ENCODE measurements around the gene CTNNA1. TPM values are rescaled to one million over a fixed set of nuclear protein-coding genes. Genes with fewer than 3 reads are reported as not detected.

Gene CTNNA1
- total RNA-seq, 1 donor from 2014 or later: 598 TPM

- Mint-ChIP-seq H3K4me1 (ENCODE audit: low read depth, unreplicated experiment) (no peaks in the 10 kb centered on the region), H3K27me3 (ENCODE audit: unreplicated experiment) (peaks cover 8% of the 10 kb centered on the region), H3K4me3 (ENCODE audit: unreplicated experiment) (no peak overlapping the region), H3K27ac (ENCODE audit: unreplicated experiment) (peak overlapping the region; percentile 20), H3K9me3 (ENCODE audit: unreplicated experiment) (peaks cover 7% of the 10 kb centered on the region), H3K36me3 (ENCODE audit: unreplicated experiment) (peaks cover 15% of the 10 kb centered on the region)
- no peak for DNase-seq
- TF ChIP-seq, protein P1, sequence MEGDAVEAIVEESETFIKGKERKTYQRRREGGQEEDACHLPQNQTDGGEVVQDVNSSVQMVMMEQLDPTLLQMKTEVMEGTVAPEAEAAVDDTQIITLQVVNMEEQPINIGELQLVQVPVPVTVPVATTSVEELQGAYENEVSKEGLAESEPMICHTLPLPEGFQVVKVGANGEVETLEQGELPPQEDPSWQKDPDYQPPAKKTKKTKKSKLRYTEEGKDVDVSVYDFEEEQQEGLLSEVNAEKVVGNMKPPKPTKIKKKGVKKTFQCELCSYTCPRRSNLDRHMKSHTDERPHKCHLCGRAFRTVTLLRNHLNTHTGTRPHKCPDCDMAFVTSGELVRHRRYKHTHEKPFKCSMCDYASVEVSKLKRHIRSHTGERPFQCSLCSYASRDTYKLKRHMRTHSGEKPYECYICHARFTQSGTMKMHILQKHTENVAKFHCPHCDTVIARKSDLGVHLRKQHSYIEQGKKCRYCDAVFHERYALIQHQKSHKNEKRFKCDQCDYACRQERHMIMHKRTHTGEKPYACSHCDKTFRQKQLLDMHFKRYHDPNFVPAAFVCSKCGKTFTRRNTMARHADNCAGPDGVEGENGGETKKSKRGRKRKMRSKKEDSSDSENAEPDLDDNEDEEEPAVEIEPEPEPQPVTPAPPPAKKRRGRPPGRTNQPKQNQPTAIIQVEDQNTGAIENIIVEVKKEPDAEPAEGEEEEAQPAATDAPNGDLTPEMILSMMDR (IDR thresholded peaks at IDR 0.05; ENCODE audit: partially characterized antibody, unreplicated experiment): no peak
Observed at GRCh38 chr5:138890644-138891043, 137.4 kb downstream of the CTNNA1 start.

DNA sequence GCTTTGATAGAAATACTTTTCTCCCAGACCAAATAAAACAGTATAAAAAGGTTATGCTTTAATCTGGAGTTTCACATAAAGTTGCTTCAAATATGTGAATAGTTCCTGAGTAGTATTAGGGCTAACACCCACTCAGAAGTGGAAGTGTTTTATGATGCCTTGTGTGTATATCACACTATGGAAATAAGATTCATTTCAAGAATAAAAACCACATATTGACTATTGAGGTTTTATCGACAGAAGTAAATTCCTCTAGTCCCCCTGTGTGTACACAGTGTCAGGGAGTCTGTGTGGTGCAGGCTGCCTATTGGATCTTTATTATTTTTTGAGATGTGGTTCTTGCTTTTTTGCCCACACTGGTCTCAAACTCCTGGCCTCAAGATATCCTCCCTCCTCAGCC lies 142.7 kb downstream of the CTNNA1 start:
- peaks cover 4% of the 10 kb centered on the region for H3K36me3 Mint-ChIP-seq (ENCODE audit: unreplicated experiment)

GRCh38 chr5:138898299-138898698 lies 145.1 kb downstream of the CTNNA1 start:
- peaks cover 11% of the 10 kb centered on the region for H3K4me1 Mint-ChIP-seq (ENCODE audit: low read depth, unreplicated experiment)
- H3K36me3 Mint-ChIP-seq (ENCODE audit: unreplicated experiment): no peaks in the 10 kb centered on the region
- H3K9me3 Mint-ChIP-seq (ENCODE audit: unreplicated experiment): peaks cover 7% of the 10 kb centered on the region
- no peak for DNase-seq
- no peak overlapping the region for H3K27ac Mint-ChIP-seq (ENCODE audit: unreplicated experiment)
- TF ChIP-seq, protein P1 (IDR thresholded peaks at IDR 0.05; ENCODE audit: partially characterized antibody, unreplicated experiment): no peak
- no peak overlapping the region for H3K4me3 Mint-ChIP-seq (ENCODE audit: unreplicated experiment)
- H3K27me3 Mint-ChIP-seq (ENCODE audit: unreplicated experiment): peaks cover 3% of the 10 kb centered on the region

More for the DNA sequence above, 142.7 kb downstream of the CTNNA1 start:
- DNase-seq: no peak
- peaks cover 5% of the 10 kb centered on the region for H3K27me3 Mint-ChIP-seq (ENCODE audit: unreplicated experiment)
- H3K4me1 Mint-ChIP-seq (ENCODE audit: low read depth, unreplicated experiment): peaks cover 3% of the 10 kb centered on the region
- H3K27ac Mint-ChIP-seq (ENCODE audit: unreplicated experiment): no peak overlapping the region
- TF ChIP-seq, protein P1 (IDR thresholded peaks at IDR 0.05; ENCODE audit: partially characterized antibody, unreplicated experiment): no peak
- no peak overlapping the region for H3K4me3 Mint-ChIP-seq (ENCODE audit: unreplicated experiment)
- peaks cover 5% of the 10 kb centered on the region for H3K9me3 Mint-ChIP-seq (ENCODE audit: unreplicated experiment)

GRCh38 chr5:138898742-138899141 lies 145.5 kb downstream of the CTNNA1 start:
- Mint-ChIP-seq H3K27me3 (ENCODE audit: unreplicated experiment) (peaks cover 3% of the 10 kb centered on the region), H3K4me1 (ENCODE audit: low read depth, unreplicated experiment) (peaks cover 11% of the 10 kb centered on the region), H3K4me3 (ENCODE audit: unreplicated experiment) (no peak overlapping the region), H3K27ac (ENCODE audit: unreplicated experiment) (no peak overlapping the region), H3K9me3 (ENCODE audit: unreplicated experiment) (peaks cover 7% of the 10 kb centered on the region), H3K36me3 (ENCODE audit: unreplicated experiment) (no peaks in the 10 kb centered on the region)
- DNase-seq: no peak
- TF ChIP-seq, protein P1 (IDR thresholded peaks at IDR 0.05; ENCODE audit: partially characterized antibody, unreplicated experiment): no peak

- peaks cover 7% of the 10 kb centered on the region for H3K9me3 Mint-ChIP-seq (ENCODE audit: unreplicated experiment)
Observed at GRCh38 chr5:138900281-138900965, 147.2 kb downstream of the CTNNA1 start.

More at GRCh38 chr5:138900281-138900965, 147.2 kb downstream of the CTNNA1 start:
- Mint-ChIP-seq H3K4me3 (ENCODE audit: unreplicated experiment) (no peak overlapping the region), H3K27me3 (ENCODE audit: unreplicated experiment) (no peaks in the 10 kb centered on the region), H3K36me3 (ENCODE audit: unreplicated experiment) (peaks cover 5% of the 10 kb centered on the region), H3K4me1 (ENCODE audit: low read depth, unreplicated experiment) (peaks cover 11% of the 10 kb centered on the region), H3K27ac (ENCODE audit: unreplicated experiment) (no peak overlapping the region)
- TF ChIP-seq, protein P1 (IDR thresholded peaks at IDR 0.05; ENCODE audit: partially characterized antibody, unreplicated experiment): no peak
- DNase-seq: no peak
